Thymus (tissue), 11 donors: ENCODE measurements around the gene LRRC74B. TPM values are rescaled to one million over a fixed set of nuclear protein-coding genes. Genes with fewer than 3 reads are reported as not detected.
"Not testable (repeated sequence)": the region's sequence is repeated elsewhere in the genome, so short reads cannot be mapped to it uniquely, and the experiment has no call there.

Source experiments
- DNase-seq, 9 donors: peaks; one replicate each; pipeline ENCODE4 v3.0.0-alpha.2; 2013; ENCODE audit warnings: low spot score in 9 of 9, low read depth in 6 of 9, missing footprints in 1 of 9
- H3K27ac ChIP-seq, 2 donors: one replicate each; pipeline ENCODE4 v1.5.1; 2013; ENCODE audit warnings: control low read depth in 1 of 2, low read depth in 1 of 2, low read length in 1 of 2, mild to moderate bottlenecking in 1 of 2, moderate library complexity in 1 of 2
- H3K27me3 ChIP-seq, 2 donors: one replicate each; pipeline ENCODE4 v1.5.1; 2013; ENCODE audit warnings: low read length in 1 of 2; ENCODE audit not compliant: control insufficient read depth in 2 of 2, insufficient read depth in 1 of 2
- H3K36me3 ChIP-seq, 2 donors: one replicate each; pipeline ENCODE4 v1.5.1; 2013; ENCODE audit warnings: low read length in 1 of 2, mild to moderate bottlenecking in 1 of 2, moderate library complexity in 1 of 2; ENCODE audit not compliant: control insufficient read depth in 2 of 2, insufficient read depth in 2 of 2
- H3K4me1 ChIP-seq, 2 donors: one replicate each; pipeline ENCODE4 v1.5.1; 2013; ENCODE audit warnings: low read length in 2 of 2; ENCODE audit not compliant: control insufficient read depth in 2 of 2, insufficient read depth in 2 of 2
- H3K4me3 ChIP-seq, 2 donors: one replicate each; pipeline ENCODE4 v1.5.1; 2013; ENCODE audit warnings: low read length in 2 of 2, control low read depth in 1 of 2, mild to moderate bottlenecking in 1 of 2
- H3K9me3 ChIP-seq, 2 donors: one replicate each; pipeline ENCODE4 v1.5.1; 2013; ENCODE audit warnings: low read length in 1 of 2, mild to moderate bottlenecking in 1 of 2; ENCODE audit not compliant: control insufficient read depth in 2 of 2, insufficient read depth in 1 of 2
- WGBS: extraction: QIAGEN DNeasy Blood & Tissue Kit; methylation state at CpG from one replicate; pipeline ENCODE4 v1.1.7; 2013; 5-methylcytosine and 5-hydroxymethylcytosine counted together
- polyA plus RNA-seq: library from polyadenylated mRNA; stranded (reverse); fragments of 200-250 nt; gene quantifications from one replicate; pipeline ENCODE4 v1.2.3, GENCODE V29; 2013
- total RNA-seq: library from RNA; stranded (reverse); fragments of 120-200 nt; gene quantifications from one replicate; pipeline ENCODE4 v1.2.4, GENCODE V29; 2013
- donor health status: healthy.

Gene LRRC74B
- total and polyA plus RNA-seq, 2 donors = 0.16 TPM; not detected in 1

DNA sequence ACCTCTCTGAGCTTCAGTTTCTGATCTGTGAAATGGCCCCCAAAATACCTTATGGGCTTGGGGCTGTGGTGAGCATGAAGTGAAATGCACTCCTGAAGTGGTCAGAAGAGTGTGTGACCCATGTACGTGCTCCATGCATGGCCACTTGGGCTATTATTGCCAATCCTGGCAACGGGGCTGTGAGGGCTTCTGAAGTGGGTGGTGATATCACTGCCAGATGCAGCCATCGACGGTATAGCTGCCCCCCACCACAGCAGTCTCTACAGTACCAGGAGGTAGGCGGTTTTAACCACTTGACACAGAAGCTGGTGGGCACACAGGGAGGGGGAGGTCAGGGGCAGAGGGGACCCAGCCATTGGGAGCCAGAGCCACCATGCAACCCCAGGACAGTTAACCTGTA is 2.7 kb downstream of the LRRC74B start:
- peaks cover 0 to 21% of the 10 kb centered on the region in 2 donors for H3K4me1 ChIP-seq
- WGBS = 89% methylated on average over 5 of the region's 5 CpGs
- DNase-seq, H3K27ac ChIP-seq, H3K4me3 ChIP-seq, H3K9me3 ChIP-seq, H3K36me3 ChIP-seq: not testable (repeated sequence)
- peaks cover 7 to 44% of the 10 kb centered on the region in 2 donors for H3K27me3 ChIP-seq

DNA sequence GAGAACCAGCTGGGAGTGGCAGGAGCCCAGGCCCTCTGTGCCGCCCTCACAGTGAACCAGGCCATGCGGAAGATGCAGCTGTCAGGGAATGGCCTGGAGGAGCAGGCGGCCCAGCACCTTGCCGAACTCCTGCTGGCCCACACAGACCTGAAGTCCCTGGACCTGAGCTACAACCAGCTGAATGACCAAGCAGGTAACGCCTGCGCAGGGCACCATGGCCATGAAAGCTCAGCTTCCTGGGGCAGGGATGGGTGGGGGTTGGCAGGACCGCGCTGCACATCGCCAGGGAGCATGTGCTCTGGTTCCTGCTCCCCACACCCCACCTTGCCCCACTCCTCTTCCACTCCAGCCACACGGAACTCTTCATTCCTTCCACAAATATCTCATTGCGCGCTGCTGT is 3.2 kb downstream of the LRRC74B start:
- DNase-seq, H3K36me3 ChIP-seq: not testable (repeated sequence)
- over 99% methylated on average over 7 of the region's 12 CpGs for whole genome bisulfite sequencing

DNA sequence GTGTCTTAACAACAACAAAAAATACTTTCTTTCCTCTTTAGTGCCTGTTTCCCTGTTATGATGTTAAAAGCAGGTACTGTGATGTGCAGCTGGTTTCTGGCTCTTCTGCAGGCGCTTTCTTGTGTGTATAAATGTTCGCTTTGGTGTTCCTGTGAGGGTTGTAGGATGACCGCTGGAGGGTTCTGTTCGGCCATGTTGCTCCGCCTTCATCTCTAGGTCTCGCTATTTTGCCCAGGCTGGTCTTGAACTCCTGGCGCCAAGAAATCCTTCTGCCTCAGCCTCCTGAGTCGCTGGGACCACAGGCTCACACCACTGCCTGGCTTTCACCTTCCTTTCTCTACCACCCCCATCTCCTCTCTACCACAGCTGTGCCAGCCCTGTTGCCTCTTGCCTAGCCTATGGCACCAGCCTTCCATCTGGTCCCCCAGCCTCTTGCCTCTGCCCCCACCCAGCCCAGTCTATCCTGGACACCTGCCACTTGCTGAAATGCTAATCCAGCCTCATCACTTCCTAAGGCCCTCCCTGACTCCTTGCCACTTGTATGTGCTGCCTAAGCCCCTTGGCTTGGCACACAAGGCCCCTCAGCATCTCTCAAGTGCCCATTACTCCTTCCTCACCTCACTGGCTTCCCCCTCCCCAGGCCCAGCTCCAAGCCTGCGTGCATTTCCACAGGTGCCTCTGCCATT is 5.5 kb downstream of the LRRC74B start:
- Histone ChIP-seq H3K4me3 (no peak overlapping the region), H3K36me3 (no peaks in the 10 kb centered on the region), H3K9me3 (no peaks in the 10 kb centered on the region), H3K27me3 (peaks cover under 1 to 16% of the 10 kb centered on the region in 2 donors), H3K4me1 (peaks cover 3 to 24% of the 10 kb centered on the region in 2 donors), H3K27ac (peak overlapping the region in 1 of 2 donors; percentile 26)
- no peak for DNase-seq
- WGBS = 83% methylated on average over 9 of the region's 9 CpGs

More for the DNA sequence above, 3.2 kb downstream of the LRRC74B start:
- H3K4me3 ChIP-seq, H3K9me3 ChIP-seq, H3K27ac ChIP-seq: not testable (repeated sequence)
- Histone ChIP-seq H3K27me3 (peaks cover 7 to 39% of the 10 kb centered on the region in 2 donors), H3K4me1 (peaks cover 0 to 21% of the 10 kb centered on the region in 2 donors)

DNA sequence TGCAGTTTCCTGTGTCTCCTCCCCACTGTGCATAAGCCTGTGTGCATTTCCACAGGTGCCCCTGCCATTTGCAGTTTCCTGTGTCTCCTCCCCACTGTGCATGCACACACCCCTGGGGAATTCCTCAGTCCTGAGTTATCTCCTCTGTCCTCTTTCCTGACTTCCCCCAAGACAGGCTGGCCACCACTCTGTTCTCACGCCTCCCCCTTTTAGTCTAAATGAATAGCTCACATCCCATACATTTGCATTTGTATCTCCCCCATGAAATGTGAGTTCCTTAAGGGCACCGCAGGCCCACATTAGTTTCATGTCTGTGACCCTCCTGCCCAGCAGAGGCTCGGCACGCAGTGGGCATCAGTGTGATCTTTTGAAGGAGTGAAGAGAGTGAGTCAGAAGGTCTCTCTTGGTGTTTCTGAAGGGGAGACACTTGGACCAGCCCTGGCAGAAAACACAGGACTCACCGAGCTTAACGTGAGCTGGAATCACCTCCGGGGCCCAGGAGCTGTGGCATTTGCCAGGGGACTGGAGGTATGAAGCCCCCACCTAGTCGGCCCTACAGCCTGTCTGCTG is 6.2 kb downstream of the LRRC74B start:
- H3K27me3 ChIP-seq = peaks cover 0 to 15% of the 10 kb centered on the region in 2 donors
- H3K9me3 ChIP-seq = no peaks in the 10 kb centered on the region
- H3K4me3 ChIP-seq = no peak overlapping the region
- peak in 1 of 9 donors; percentile 45 for DNase-seq
- WGBS = 91% methylated on average over 8 of the region's 8 CpGs
- H3K4me1 ChIP-seq = peaks cover 3 to 24% of the 10 kb centered on the region in 2 donors
- H3K36me3 ChIP-seq = no peaks in the 10 kb centered on the region
- no peak overlapping the region for H3K27ac ChIP-seq

DNA sequence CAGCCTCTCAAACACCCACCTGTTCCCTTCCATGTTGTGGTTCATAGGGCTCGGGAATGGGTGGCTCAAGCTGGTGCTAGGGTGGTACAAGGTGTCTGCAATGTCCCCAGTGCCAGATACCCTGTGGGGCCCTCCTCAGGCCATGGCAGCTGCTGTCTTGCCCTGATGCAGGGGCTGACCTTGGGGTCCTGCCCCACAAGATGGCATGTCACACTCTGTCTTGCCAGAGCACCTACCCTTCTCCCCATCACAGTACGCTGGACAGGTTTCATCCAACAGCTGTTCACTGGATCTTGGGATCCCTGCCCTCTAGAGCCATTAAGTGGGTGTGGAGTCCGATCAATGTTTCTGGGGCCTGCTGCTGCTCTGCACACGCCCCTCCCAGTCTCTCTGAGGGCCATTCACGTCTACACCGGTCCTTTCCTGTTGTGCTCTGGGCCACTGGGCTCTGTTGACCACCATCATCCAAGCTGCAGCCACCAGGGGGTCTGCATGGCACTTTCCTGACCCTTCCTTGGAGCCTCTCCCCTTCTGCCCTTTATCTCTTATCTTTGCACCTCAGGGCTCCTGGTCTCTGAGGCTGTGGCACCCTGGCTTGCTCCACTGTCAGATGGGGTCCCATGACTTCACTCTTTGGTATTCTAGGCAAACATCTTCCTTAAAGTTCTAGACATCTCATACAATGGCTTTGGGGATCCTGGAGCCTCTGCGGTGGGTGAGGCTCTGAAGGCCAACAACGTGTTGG is 7.1 kb downstream of the LRRC74B start:
- no peak for DNase-seq
- WGBS = 96% methylated on average over 8 of the region's 8 CpGs
- Histone ChIP-seq H3K27me3 (peaks cover 0 to 6% of the 10 kb centered on the region in 2 donors), H3K27ac (no peak overlapping the region), H3K4me1 (peaks cover 3 to 24% of the 10 kb centered on the region in 2 donors), H3K36me3 (no peaks in the 10 kb centered on the region), H3K9me3 (no peaks in the 10 kb centered on the region), H3K4me3 (no peak overlapping the region)

DNA sequence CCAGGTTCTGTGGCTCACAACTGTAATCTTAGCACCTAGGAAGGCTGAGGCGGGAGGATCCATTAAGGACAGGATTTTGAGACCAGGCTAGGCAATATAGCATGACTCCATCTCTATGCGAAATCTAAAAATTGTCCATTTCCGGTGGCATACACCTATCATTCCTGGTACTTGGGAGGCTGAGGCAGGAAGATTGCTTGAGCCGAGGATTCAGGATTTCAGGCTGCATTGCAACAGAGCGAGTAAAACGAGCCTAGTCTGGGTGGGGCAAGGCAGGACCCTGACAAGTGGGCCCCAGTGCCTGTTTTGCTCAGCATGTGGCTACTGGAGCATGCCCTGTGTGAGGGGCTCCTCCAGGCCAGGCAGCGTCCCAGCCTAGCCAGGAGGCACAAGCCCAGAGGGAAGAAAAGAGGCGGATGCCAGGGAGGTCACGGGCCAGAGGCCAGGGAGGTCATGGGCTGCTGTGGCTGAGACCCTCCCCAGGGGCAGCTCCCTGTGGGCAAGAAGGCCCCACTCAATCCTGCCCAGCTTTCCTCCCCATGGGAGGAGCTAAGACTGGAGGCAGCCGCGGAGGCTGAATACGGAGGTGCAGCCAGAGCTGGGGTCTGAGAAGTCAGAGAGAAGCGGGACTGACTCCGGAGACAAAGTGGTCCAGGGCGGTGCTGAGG is 8.4 kb downstream of the LRRC74B start:
- no peak for DNase-seq
- Histone ChIP-seq H3K4me1 (peaks cover 3 to 24% of the 10 kb centered on the region in 2 donors), H3K27me3 (peaks cover 0 to 5% of the 10 kb centered on the region in 2 donors), H3K27ac (no peak overlapping the region), H3K4me3 (no peak overlapping the region), H3K9me3 (no peaks in the 10 kb centered on the region), H3K36me3 (no peaks in the 10 kb centered on the region)
- WGBS = 98% methylated on average over 15 of the region's 15 CpGs

DNA sequence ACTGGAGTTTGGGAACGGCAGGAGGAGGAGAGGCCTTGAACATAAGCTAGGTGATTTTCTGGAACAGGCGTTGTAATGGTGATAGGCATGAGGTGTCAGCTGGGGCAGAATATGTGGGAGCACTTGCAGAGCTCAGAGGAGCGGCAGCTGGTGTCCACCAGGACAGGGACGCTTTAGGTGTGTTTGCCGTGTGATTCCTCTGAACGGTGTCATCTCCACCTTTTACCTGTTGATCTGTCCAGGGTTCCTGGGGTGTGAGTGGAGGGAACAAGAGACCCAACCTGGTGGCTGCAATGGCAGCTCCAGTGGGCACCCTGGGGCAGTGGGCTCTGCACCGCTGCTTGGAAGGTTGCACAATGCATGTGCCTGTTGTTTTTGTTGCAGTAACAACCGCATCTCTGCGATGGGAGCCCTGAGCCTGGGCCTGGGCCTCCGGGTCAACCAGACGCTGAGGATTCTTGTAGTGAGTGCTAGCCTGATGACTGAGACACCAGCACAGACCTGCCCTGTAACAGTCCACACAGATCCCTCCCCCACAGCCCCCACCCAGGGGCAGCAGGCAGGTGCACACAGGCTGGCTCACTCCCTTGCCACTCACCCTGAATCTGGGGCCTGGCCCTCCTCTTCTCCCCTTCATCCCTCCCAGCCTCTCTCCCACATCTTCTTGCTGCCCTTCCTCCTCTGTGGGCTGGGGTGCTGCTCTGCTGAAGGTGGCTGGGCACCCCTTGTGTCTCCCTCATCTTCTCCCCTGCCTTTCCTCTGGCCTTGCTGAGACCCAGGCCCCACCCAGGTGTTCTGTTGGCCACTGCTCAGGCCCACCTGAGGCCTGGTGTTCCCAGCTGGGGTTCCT is 9.2 kb downstream of the LRRC74B start:
- no peak for DNase-seq
- 98% methylated on average over 11 of the region's 11 CpGs for WGBS
- peaks cover 0 to 5% of the 10 kb centered on the region in 2 donors for H3K27me3 ChIP-seq
- H3K4me1 ChIP-seq = peaks cover 3 to 24% of the 10 kb centered on the region in 2 donors
- no peaks in the 10 kb centered on the region for H3K9me3 ChIP-seq
- no peak overlapping the region for H3K27ac ChIP-seq
- no peak overlapping the region for H3K4me3 ChIP-seq
- no peaks in the 10 kb centered on the region for H3K36me3 ChIP-seq

DNA sequence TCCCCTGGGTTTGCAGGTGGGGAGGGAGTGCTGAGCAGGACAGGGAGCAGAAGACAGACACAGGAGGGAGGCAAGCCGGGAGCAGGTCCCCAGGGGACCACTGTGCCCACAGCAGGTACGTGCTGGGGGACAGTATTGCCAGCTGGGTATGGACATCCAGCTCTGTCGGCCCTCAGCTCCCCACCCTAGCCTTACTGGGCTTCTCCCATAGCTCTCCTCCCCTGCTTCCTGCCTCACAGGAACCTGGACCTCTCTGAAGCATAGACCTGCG is 9.8 kb downstream of the LRRC74B start:
- 45% methylated on average over 4 of the region's 4 CpGs for WGBS
- H3K36me3 ChIP-seq = no peaks in the 10 kb centered on the region
- DNase-seq = no peak

More for the DNA sequence above, 9.8 kb downstream of the LRRC74B start:
- Histone ChIP-seq H3K4me3 (no peak overlapping the region), H3K4me1 (peaks cover 3 to 24% of the 10 kb centered on the region in 2 donors), H3K9me3 (no peaks in the 10 kb centered on the region), H3K27me3 (peaks cover 0 to 5% of the 10 kb centered on the region in 2 donors), H3K27ac (no peak overlapping the region)
